NB4 (cell line): Measurements from ENCODE around the gene MCC.

Experiments
- DNase-seq: peaks from one replicate; pipeline ENCODE4 v3.0.0; 2010; ENCODE audit warnings: low read depth
- H3K4me3 ChIP-seq: one replicate; pipeline ENCODE4 v1.5.1; 2011; ENCODE audit warnings: mild to moderate bottlenecking, low read depth, low read length, moderate library complexity
- CTCF ChIP-seq: IDR thresholded peaks from one replicate; pipeline ENCODE4 v1.5.1; 2012; ENCODE audit warnings: low read depth, low read length
- MAX ChIP-seq: IDR thresholded peaks from 2 replicates; pipeline ENCODE4 v1.6.1; 2011; ENCODE audit warnings: low read depth, low read length
- MYC ChIP-seq: IDR thresholded peaks from 2 replicates; pipeline ENCODE4 v1.6.1; 2011; ENCODE audit warnings: low read depth, low read length
- POLR2A ChIP-seq: IDR thresholded peaks from 2 replicates; pipeline ENCODE4 v1.6.1; 2011; ENCODE audit warnings: mild to moderate bottlenecking; ENCODE audit not compliant: insufficient read length; ENCODE audit errors: extremely low read depth

MCC gene

GRCh38 chr5:113435575-113435974 is 52.7 kb downstream of the MCC start:
- H3K4me3 ChIP-seq: no peak overlapping the region
- TF ChIP-seq MAX: no peak
- no peak for TF ChIP-seq MYC
- TF ChIP-seq POLR2A: no peak
- TF ChIP-seq CTCF: no peak
- no peak for DNase-seq

GRCh38 chr5:113434889-113435288 is 53.4 kb downstream of the MCC start, which contains the start of gene TSSK1B:
TSS of gene TSSK1B (minus strand) at chr5:113434989. CDS start at chr5:113434839, 150 bp downstream.
- H3K4me3 ChIP-seq: no peak within 1 kb of the TSS
- TF ChIP-seq MAX (no peak), MYC (no peak), CTCF (no peak), POLR2A (no peak)

GRCh38 chr5:113433862-113434612 is 54.2 kb downstream of the MCC start:
- TF ChIP-seq CTCF (no peak), MYC (no peak), MAX (no peak), POLR2A (no peak)
- H3K4me3 ChIP-seq: no peak overlapping the region
- DNase-seq: no peak

More at GRCh38 chr5:113434889-113435288, 53.4 kb downstream of the MCC start, which contains the start of gene TSSK1B:
- no peak for DNase-seq

GRCh38 chr5:113433071-113433470 is 55.2 kb downstream of the MCC start:
- no peak for DNase-seq
- no peak for TF ChIP-seq MAX
- TF ChIP-seq CTCF: no peak
- TF ChIP-seq MYC: no peak
- no peak for TF ChIP-seq POLR2A
- H3K4me3 ChIP-seq: no peak overlapping the region

GRCh38 chr5:113427871-113428574 is 60.2 kb downstream of the MCC start:
- TF ChIP-seq MAX (no peak), CTCF (no peak), POLR2A (no peak), MYC (no peak)
- H3K4me3 ChIP-seq: no peak overlapping the region
- DNase-seq: no peak
